ENCODE results near the gene KLHL29. TPM values are rescaled to one million over a fixed set of nuclear protein-coding genes. Genes with fewer than 3 reads are reported as not detected.

The KLHL29 gene
- total RNA-seq (2014; rRNA removed; shearing (Covaris generic)) = 0.49 and 0.66 TPM in 2 replicates
- 0.23 and 0.31 TPM in 2 replicates for total RNA-seq (2022)
- percentile 22 among the genes with signal in this experiment for Bru-seq, nascent RNA
- BruChase-seq, experiment 1, labeled RNA remaining after a 6-hour chase = percentile 26 among the genes with signal in this experiment
- BruChase-seq, experiment 2, labeled RNA remaining after a 2-hour chase = percentile 29 among the genes with signal in this experiment
- long read RNA-seq, partial matches to known transcripts = 1 of 1 reads
- long read RNA-seq, other reads (novel, unspliced or antisense) = 0 of 1 reads

GRCh38 chr2:23384551-23385343 lies at the start of gene KLHL29:
KLHL29 (plus strand) TSS chr2:23385179; CDS start chr2:23562197, 177,018 bp downstream.
- H3K27ac ChIP-seq (ENCODE audit: low read depth, low read length, poor library complexity, severe bottlenecking) = no peak within 1 kb of the TSS
- H3K4me1 ChIP-seq (ENCODE audit: insufficient read depth, low read length, poor library complexity, severe bottlenecking) = peaks cover 28% of the 10 kb centered on the region
- ChIA-PET POLR2A (no interaction called here), CTCF (ENCODE audit: unreplicated experiment) (no interaction called here)
- intact Hi-C loops (cut with micrococcal nuclease; ENCODE audit: unreplicated experiment) = no loop called here
- DNase-seq (ENCODE audit: low spot score) = peak; percentile 50
- H4K20me1 ChIP-seq (ENCODE audit: insufficient read depth, low read length) = no peaks in the 10 kb centered on the region; the same call in 1 of the 2 replicates
- no peak within 1 kb of the TSS for H2AFZ ChIP-seq (ENCODE audit: low read length)
- H3K4me2 ChIP-seq (ENCODE audit: low read length) = peak within 1 kb of the TSS; percentile 72
- H3K36me3 ChIP-seq (ENCODE audit: insufficient read depth, low read length) = no peaks in the 10 kb centered on the region
- BruUV-seq (replicated peaks) = no TSS peak
- peak within 1 kb of the TSS; percentile 67 for H3K4me3 ChIP-seq (ENCODE audit: low read depth, low read length, poor library complexity, severe bottlenecking)
- H3K79me2 ChIP-seq (ENCODE audit: insufficient read depth, low read depth, low read length) = no peaks in the 10 kb centered on the region
- H3K9me3 ChIP-seq (ENCODE audit: low read length) = no peaks in the 10 kb centered on the region
- H3K9me2 ChIP-seq (ENCODE audit: insufficient read depth, low read length) = no peaks in the 10 kb centered on the region
- TF ChIP-seq EZH2phosphoT487 (IDR thresholded peaks at IDR 0.05; ENCODE audit: borderline replicate concordance, low read depth, low read length) (no peak), CTCF (conservative IDR thresholded peaks at IDR 0.05; ENCODE audit: low read length) (no peak)

GRCh38 chr2:23335550-23335949 lies 49.4 kb upstream of the KLHL29 start:
- BruUV-seq (replicated peaks) = no TSS peak
- no peak overlapping the region for H3K4me3 ChIP-seq (ENCODE audit: low read depth, low read length, poor library complexity, severe bottlenecking)
- intact Hi-C loops (cut with micrococcal nuclease; ENCODE audit: unreplicated experiment) = no loop called here
- no peaks in the 10 kb centered on the region for H3K9me3 ChIP-seq (ENCODE audit: low read length)
- no peak overlapping the region for H2AFZ ChIP-seq (ENCODE audit: low read length)
- ChIA-PET CTCF (ENCODE audit: unreplicated experiment) (no interaction called here), POLR2A (no interaction called here)
- H3K27ac ChIP-seq (ENCODE audit: low read depth, low read length, poor library complexity, severe bottlenecking) = no peak overlapping the region
- H3K36me3 ChIP-seq (ENCODE audit: insufficient read depth, low read length) = no peaks in the 10 kb centered on the region
- no peaks in the 10 kb centered on the region for H3K9me2 ChIP-seq (ENCODE audit: insufficient read depth, low read length)
- TF ChIP-seq CTCF (conservative IDR thresholded peaks at IDR 0.05; ENCODE audit: low read length) (no peak), EZH2phosphoT487 (IDR thresholded peaks at IDR 0.05; ENCODE audit: borderline replicate concordance, low read depth, low read length) (no peak)
- H3K79me2 ChIP-seq (ENCODE audit: insufficient read depth, low read depth, low read length) = no peaks in the 10 kb centered on the region
- H4K20me1 ChIP-seq (ENCODE audit: insufficient read depth, low read length) = no peaks in the 10 kb centered on the region
- no peak overlapping the region for H3K4me2 ChIP-seq (ENCODE audit: low read length)
- DNase-seq (ENCODE audit: low spot score) = no peak
- no peaks in the 10 kb centered on the region for H3K4me1 ChIP-seq (ENCODE audit: insufficient read depth, low read length, poor library complexity, severe bottlenecking)

- no peaks in the 10 kb centered on the region for H3K4me1 ChIP-seq (ENCODE audit: insufficient read depth, low read length, poor library complexity, severe bottlenecking)
- ChIA-PET CTCF (ENCODE audit: unreplicated experiment) (no interaction called here), POLR2A (no interaction called here)
- no TSS peak for BruUV-seq (replicated peaks)
- intact Hi-C loops (cut with micrococcal nuclease; ENCODE audit: unreplicated experiment) = no loop called here
- H3K79me2 ChIP-seq (ENCODE audit: insufficient read depth, low read depth, low read length) = no peaks in the 10 kb centered on the region
- TF ChIP-seq EZH2phosphoT487 (IDR thresholded peaks at IDR 0.05; ENCODE audit: borderline replicate concordance, low read depth, low read length) = no peak
- no peak for TF ChIP-seq CTCF (conservative IDR thresholded peaks at IDR 0.05; ENCODE audit: low read length)
- DNase-seq (ENCODE audit: low spot score) = no peak
- H3K9me2 ChIP-seq (ENCODE audit: insufficient read depth, low read length) = no peaks in the 10 kb centered on the region
- no peaks in the 10 kb centered on the region for H4K20me1 ChIP-seq (ENCODE audit: insufficient read depth, low read length)
- no peak overlapping the region for H3K4me3 ChIP-seq (ENCODE audit: low read depth, low read length, poor library complexity, severe bottlenecking)
- H3K4me2 ChIP-seq (ENCODE audit: low read length) = no peak overlapping the region
- no peak overlapping the region for H3K27ac ChIP-seq (ENCODE audit: low read depth, low read length, poor library complexity, severe bottlenecking)
- H3K9me3 ChIP-seq (ENCODE audit: low read length) = no peaks in the 10 kb centered on the region
- no peak overlapping the region for H2AFZ ChIP-seq (ENCODE audit: low read length)
- no peaks in the 10 kb centered on the region for H3K36me3 ChIP-seq (ENCODE audit: insufficient read depth, low read length)
Observed at GRCh38 chr2:23342075-23342474, 42.9 kb upstream of the KLHL29 start.

All from OCI-LY7 (cell line).